ACC112 (cell line): Measurements from ENCODE around the gene MYL4.
"Not testable (repeated sequence)": the region's sequence is repeated elsewhere in the genome, so short reads cannot be mapped to it uniquely, and the experiment has no call there.

Experiments used
- H2AFZ ChIP-seq: fragments of 200-600 bp; sonication (generic); one replicate; pipeline ENCODE4 v1.6.0; 2017; ENCODE audit warnings: antibody characterized with exemption, low read length; ENCODE audit not compliant: unreplicated experiment
- H3K27ac ChIP-seq: fragments of 200-600 bp; sonication (generic); 2 replicates; pipeline ENCODE4 v1.5.1; 2014; ENCODE audit warnings: low read depth, mild to moderate bottlenecking, antibody characterized with exemption, low read length, moderate library complexity
- H3K27me3 ChIP-seq: fragments of 200-600 bp; sonication (generic); 2 replicates; pipeline ENCODE4 v1.6.1; 2014; ENCODE audit warnings: mild to moderate bottlenecking, antibody characterized with exemption, low read length, moderate library complexity, mixed read lengths; ENCODE audit not compliant: insufficient read depth
- H3K36me3 ChIP-seq: fragments of 200-600 bp; sonication (generic); 2 replicates; pipeline ENCODE4 v1.6.1; 2016; ENCODE audit warnings: mild to moderate bottlenecking, antibody characterized with exemption, low read length, moderate library complexity, mixed read lengths; ENCODE audit not compliant: insufficient read depth
- H3K4me1 ChIP-seq: fragments of 200-600 bp; sonication (generic); one replicate; pipeline ENCODE4 v1.6.1; 2016; ENCODE audit warnings: low read length, mixed read lengths; ENCODE audit not compliant: insufficient read depth, unreplicated experiment, control insufficient read depth
- H3K4me3 ChIP-seq: fragments of 200-600 bp; sonication (generic); 2 replicates; pipeline ENCODE4 v1.5.1; 2014; ENCODE audit warnings: mild to moderate bottlenecking, low read depth, low read length
- H3K79me2 ChIP-seq: fragments of 200-600 bp; sonication (generic); one replicate; pipeline ENCODE4 v1.6.0; 2016; ENCODE audit warnings: low read length; ENCODE audit not compliant: control insufficient read depth, unreplicated experiment, insufficient read depth

The MYL4 gene

DNA sequence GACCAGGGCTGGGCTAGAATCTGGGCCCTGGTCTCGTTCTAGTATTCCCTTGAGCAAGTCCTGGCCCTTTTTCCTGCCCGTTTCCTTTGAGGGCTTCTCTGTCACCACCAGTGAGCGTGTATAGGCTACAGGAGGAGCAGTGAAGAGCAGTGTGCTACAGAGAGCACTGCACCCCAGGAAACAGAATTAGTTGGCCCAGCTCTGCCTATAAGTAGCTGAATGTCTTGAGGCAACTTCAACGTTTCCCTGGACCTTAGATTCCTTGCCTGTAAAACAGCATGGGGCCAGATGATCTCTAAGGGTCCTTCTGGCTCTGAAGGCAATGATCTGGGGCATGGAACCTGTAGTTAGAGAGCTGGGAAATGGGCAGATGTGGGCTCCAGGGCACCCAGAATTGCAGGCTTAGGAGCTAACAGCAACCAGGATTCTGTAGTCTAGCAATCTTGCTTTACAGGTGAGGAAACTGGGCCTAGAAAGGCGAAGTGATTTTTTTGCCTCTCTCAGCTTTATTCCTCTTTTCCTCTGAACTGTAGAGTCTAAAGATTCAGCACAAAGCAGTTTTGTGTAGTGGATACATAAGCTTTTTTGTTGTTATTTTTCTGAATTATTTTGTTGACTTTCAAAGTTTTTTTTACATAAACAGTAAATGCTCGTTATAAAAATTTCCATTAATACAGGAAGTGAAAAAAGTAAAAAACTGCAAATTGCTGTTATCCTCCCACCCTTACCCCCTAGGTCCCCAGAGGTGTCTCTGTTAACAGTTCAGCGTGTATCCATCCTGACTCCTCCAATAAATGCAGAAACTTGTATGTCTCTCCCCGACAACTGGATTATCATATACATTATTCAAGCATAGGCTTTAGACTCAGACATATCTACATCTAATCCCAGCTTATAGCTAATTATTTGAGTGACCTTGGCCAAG, 1.7 kb upstream of the MYL4 start:
- no peak overlapping the region for H3K27ac ChIP-seq

DNA sequence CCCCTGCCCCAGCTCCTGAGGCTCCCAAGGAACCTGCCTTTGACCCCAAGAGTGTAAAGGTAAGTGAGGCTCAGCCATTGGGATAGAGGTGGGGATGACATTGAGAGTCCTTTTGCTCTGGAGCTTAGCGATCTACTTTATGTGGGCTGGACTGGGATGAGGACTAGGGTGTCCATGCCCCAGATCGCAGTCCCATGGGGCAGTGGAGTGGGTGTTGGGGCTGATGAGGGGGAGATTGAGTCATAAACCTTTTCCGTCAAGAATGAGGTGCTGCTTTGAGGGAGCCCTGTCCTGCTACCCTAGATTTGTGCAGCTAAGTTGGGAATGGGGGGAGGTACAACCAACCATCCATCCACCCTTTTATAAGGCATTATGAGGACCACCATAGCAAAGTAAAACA, 351 bp downstream of the MYL4 start:
- Histone ChIP-seq H3K27ac (no peak overlapping the region), H3K27me3 (no peaks in the 10 kb centered on the region), H3K4me1 (peaks cover 14% of the 10 kb centered on the region), H2AFZ (no peak overlapping the region), H3K4me3 (no peak overlapping the region), H3K36me3 (no peaks in the 10 kb centered on the region), H3K79me2 (no peaks in the 10 kb centered on the region)

More for the DNA sequence above, 1.7 kb upstream of the MYL4 start:
- no peaks in the 10 kb centered on the region for H3K79me2 ChIP-seq
- no peak overlapping the region for H3K4me3 ChIP-seq
- no peaks in the 10 kb centered on the region for H3K27me3 ChIP-seq
- H3K36me3 ChIP-seq = no peaks in the 10 kb centered on the region
- peaks cover 22% of the 10 kb centered on the region for H3K4me1 ChIP-seq
- H2AFZ ChIP-seq = no peak overlapping the region

DNA sequence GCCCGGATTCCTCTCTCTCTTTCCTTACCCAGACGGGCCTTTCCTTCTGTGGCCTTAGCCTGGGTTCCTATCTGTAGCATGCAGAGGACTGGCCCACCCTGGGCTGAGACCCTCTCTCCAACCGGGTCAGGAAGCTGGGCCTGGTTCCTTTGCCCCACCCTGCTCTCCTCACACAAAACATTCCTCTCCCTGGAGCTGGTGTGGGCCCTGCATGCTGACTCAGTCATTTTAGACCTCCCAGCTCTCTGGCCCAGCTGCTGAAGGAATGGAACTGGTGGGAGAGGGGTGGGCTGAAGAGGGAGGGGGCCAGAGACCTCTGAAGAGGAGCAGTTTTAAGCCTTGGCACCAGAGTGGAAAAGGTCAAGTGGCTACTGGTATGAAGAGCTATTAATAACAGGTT, 957 bp downstream of the MYL4 start:
- no peak overlapping the region for H3K4me3 ChIP-seq
- H3K27ac ChIP-seq = no peak overlapping the region
- no peak overlapping the region for H2AFZ ChIP-seq
- peaks cover 8% of the 10 kb centered on the region for H3K4me1 ChIP-seq
- no peaks in the 10 kb centered on the region for H3K36me3 ChIP-seq
- no peaks in the 10 kb centered on the region for H3K27me3 ChIP-seq
- no peaks in the 10 kb centered on the region for H3K79me2 ChIP-seq

DNA sequence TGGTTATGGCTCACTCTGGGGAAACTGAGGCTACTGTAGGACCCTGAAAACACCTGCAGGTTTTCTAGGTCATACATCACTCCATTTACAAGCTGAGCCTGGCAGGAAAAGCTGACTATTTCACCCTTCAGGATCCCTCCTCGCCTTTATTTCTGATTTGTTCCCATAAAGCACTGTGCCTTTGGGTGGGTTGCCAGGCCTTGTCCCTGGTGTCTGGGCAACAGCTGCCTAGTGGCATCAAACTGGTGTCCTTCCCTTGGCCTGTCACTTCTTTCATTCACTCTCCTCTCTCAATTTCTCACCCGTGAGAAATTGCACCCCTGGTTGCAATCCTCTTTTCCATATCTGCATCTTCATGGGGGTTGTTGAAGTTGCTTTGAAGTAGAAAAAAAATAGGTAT, 1.6 kb downstream of the MYL4 start:
- H3K27ac ChIP-seq = no peak overlapping the region
- H3K36me3 ChIP-seq = no peaks in the 10 kb centered on the region
- peaks cover under 1% of the 10 kb centered on the region for H3K4me1 ChIP-seq
- no peaks in the 10 kb centered on the region for H3K27me3 ChIP-seq
- no peak overlapping the region for H3K4me3 ChIP-seq
- H2AFZ ChIP-seq = no peak overlapping the region
- no peaks in the 10 kb centered on the region for H3K79me2 ChIP-seq

DNA sequence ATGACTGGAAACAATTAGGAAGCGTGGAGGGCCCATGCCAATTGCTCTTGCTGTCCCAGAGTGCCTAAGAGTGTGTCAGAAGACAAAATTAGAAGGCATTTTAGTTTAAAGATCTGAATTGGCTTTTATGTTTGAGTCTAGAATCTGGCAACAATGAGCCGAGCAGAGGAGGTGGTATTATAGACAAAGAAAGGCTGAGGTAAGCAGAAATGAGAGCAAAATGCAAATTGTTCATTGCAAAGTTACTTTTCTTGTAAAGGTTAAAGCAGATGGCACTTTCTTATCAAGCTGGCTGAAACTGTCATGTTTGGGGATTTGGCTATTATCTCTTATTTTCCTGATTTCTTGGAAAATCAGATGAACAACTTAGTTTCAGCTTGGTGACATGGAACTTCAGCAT, 3.3 kb downstream of the MYL4 start:
- no peak overlapping the region for H3K27ac ChIP-seq
- H3K4me3 ChIP-seq = no peak overlapping the region
- no peaks in the 10 kb centered on the region for H3K27me3 ChIP-seq
- no peak overlapping the region for H2AFZ ChIP-seq
- H3K4me1 ChIP-seq = no peaks in the 10 kb centered on the region
- no peaks in the 10 kb centered on the region for H3K79me2 ChIP-seq
- no peaks in the 10 kb centered on the region for H3K36me3 ChIP-seq

DNA sequence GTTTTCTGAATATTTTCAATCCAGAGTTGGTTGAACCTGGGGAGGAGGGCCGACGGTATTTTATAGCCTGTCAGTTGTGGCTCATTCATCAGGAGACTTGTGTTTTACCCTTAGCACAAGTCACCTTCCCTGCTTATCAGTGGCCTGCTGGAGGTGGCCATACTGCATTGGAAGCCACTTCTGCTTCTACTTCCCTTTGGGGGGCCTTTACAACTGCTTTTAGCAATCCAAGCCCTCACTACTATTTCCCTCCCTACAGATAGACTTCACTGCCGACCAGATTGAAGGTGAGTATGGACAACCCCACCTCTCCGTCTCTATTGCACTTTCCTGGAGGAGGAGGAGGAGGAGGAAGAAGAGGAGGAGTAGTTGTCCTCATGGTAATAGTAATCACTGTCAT, 4.4 kb downstream of the MYL4 start:
- H3K36me3 ChIP-seq = no peaks in the 10 kb centered on the region
- no peaks in the 10 kb centered on the region for H3K4me1 ChIP-seq
- no peaks in the 10 kb centered on the region for H3K79me2 ChIP-seq
- H2AFZ ChIP-seq = no peak overlapping the region
- H3K27me3 ChIP-seq = no peaks in the 10 kb centered on the region
- H3K27ac ChIP-seq = no peak overlapping the region
- no peak overlapping the region for H3K4me3 ChIP-seq

DNA sequence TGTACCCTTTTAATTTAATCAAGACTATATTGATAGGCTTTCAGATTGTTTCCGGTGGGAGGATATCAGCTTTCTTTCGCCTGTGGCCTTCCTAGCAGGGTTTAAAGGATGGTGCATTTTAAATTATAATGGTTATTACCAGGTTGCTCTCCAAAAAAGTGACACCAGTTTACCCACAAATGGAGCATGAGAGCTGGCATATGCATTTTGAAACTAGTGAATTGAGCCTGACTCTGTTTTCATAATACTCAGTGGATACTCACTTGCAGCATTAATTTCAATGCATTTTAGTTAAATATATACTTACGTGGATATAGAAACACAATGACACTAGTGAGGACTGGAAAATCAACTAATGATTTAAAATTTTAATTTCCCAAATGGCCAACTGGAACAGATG, 5.8 kb downstream of the MYL4 start:
- no peaks in the 10 kb centered on the region for H3K36me3 ChIP-seq
- no peak overlapping the region for H3K4me3 ChIP-seq
- no peaks in the 10 kb centered on the region for H3K27me3 ChIP-seq
- H3K79me2 ChIP-seq = no peaks in the 10 kb centered on the region
- H3K4me1 ChIP-seq = no peaks in the 10 kb centered on the region
- H2AFZ ChIP-seq = no peak overlapping the region
- no peak overlapping the region for H3K27ac ChIP-seq

DNA sequence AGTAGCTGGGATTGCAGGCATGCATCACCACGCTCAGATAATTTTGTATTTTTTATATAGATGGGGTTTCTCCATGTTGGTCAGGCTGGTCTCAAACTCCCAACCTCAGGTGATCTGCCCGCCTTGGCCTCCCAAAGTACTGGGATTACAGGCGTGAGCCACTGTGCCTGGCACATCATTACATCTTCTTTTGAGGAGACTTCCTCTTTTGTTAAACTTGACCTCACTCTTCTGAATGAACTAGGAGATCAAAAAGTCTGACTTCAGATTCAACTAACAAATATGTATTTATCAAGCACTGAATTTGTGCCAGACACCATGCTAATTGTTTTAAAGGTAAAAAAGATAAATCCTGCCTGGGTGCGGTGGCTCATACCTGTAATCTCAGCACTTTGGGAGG, 7.7 kb downstream of the MYL4 start:
- not testable (repeated sequence) for H3K27me3 ChIP-seq, H3K36me3 ChIP-seq, H3K27ac ChIP-seq, H3K4me3 ChIP-seq, H2AFZ ChIP-seq, H3K79me2 ChIP-seq, H3K4me1 ChIP-seq

DNA sequence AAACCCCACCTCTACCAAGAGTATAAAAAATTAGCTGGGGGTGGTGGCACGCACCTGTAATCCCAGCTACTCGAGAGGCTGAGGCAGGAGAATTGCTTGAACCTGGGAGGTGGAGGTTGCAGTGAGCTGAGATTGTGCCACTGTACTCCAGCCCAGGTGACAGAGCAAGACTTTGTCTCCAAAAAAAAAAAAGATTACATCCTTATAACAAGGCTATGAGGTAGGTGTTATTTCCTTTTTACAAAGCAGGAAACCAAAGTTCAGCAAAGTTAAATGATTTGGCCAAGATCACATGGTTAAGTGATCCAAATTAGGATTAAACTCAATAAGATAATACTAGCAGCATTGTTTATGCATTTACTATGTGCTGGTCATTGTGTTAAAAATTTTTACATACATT, 8.1 kb downstream of the MYL4 start:
- not testable (repeated sequence) for H2AFZ ChIP-seq, H3K79me2 ChIP-seq, H3K4me1 ChIP-seq, H3K27me3 ChIP-seq, H3K4me3 ChIP-seq, H3K36me3 ChIP-seq, H3K27ac ChIP-seq

DNA sequence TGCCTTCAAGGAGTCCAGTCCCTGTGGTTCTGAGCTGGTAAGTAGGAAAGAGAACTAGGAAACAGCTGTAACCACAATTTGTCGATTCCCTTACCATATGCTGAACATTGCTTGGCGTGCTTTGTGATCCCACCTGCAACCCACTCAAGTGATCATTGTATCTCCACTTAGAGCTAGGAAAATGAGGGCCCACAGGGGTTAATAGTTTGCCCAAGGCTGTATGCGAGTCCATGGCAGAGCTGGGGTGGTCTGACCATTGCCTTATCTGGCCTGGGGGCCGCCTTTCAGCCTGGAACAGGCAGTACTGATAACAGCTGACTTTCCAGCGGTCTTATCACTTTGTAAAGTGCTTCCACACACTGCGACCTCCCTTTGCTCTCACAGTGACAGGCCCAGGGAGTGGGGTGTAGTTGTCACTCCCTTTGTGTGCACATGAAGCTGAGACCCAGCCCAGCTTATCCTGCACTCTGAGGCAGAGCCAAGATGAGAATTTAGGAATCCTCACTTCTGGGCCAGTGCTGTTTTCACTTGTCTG, 9.8 kb downstream of the MYL4 start:
- Histone ChIP-seq H2AFZ (no peak overlapping the region), H3K4me3 (no peak overlapping the region), H3K79me2 (no peaks in the 10 kb centered on the region), H3K36me3 (no peaks in the 10 kb centered on the region), H3K27ac (no peak overlapping the region), H3K4me1 (peaks cover 13% of the 10 kb centered on the region), H3K27me3 (no peaks in the 10 kb centered on the region)
